Measurements from ENCODE around the gene ATOH8. TPM values are rescaled to one million over a fixed set of nuclear protein-coding genes. Genes with fewer than 3 reads are reported as not detected.
"Not testable (repeated sequence)": the region's sequence is repeated elsewhere in the genome, so short reads cannot be mapped to it uniquely, and the experiment has no call there.

Gene ATOH8
- not detected for total RNA-seq

GRCh38 chr2:85753525-85754312 lies at the start of gene ATOH8:
ATOH8 (plus strand) TSS chr2:85753991; CDS start chr2:85754190, 199 bp downstream.
- DNase-seq, result no peak

DNA sequence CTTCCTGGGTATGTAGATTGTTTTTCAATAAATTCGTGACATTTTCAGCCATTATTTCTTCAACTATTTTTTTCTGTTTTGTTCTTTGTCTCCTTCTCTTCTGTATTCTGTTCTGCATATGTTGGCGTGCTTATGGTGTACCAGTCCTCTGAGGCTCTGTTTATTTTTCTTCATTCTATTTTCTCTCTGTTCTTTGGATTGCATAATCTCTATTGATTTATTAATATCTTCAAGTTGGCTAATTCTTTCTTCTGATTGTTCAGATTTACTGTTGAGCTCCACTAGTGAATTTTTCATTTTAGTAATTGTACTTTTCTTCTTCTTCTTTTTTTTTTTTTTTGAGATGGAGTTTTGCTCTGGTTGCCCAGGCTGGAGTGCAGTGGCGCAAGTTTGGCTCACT lies 49.8 kb upstream of the ATOH8 start:
- no peak for DNase-seq

GRCh38 chr2:85704800-85705679 lies 48.8 kb upstream of the ATOH8 start:
- DNase-seq, result no peak

DNA sequence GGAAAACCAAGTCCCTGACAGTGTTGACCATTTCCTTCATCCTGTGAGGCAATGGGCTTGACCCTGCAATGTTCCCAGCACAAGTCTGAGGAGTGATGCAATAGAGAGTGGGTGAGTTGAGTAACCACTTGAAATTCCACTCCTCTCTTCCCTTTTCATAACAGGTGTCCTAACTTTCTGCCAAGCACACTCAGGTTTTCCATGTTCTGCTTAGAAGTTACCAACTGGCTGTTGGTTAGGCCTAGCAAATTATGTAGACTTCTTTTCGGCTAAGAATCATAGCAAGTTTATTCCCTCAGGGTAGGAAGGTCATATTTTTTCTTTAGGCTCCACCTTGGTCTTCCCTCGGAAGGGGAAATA lies 48.1 kb upstream of the ATOH8 start:
- DNase-seq, result no peak

DNA sequence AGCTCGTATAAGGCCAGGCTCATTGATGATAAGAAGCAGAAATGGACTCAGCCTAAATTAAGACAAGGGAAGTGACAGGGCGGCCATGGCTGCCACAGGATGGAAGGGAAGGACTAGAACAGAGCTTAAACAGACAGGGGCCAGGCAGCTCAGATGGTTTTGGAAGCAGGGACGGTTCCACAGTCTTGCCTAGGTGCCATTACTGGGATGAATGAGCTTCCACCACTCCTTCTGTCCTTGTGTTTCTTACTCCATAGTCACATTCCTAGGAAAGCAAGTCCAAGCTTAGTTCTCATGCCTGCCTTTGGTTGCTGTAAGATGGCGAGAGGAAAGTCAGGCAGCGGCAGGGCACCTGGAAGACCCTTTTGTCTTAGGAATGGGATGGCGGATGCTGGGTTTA lies 47.7 kb upstream of the ATOH8 start:
- DNase-seq, result no peak

- no peak for DNase-seq
Observed at GRCh38 chr2:85706599-85707296, 47.0 kb upstream of the ATOH8 start.

DNA sequence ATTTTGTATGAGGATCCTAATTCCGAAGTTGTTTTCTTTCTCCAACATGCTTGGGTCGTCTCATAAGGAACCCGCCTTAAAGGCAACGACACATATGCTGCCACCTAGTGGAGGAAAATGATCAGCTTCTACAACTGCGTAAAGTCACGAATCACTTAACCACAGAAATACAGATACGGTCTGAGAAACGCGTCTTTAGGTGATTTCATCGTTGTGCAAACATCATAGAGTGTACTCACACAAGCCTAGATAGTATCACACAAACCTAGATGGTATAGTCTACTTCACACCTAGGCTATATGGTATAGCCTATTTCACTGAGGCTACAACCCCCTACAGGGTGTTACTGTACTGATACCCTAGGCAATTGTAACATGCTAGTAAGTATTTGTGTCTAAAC lies 46.5 kb upstream of the ATOH8 start:
- peak; percentile 51 for DNase-seq

- no peak for DNase-seq
Observed at GRCh38 chr2:85708641-85709040, 45.1 kb upstream of the ATOH8 start.

DNA sequence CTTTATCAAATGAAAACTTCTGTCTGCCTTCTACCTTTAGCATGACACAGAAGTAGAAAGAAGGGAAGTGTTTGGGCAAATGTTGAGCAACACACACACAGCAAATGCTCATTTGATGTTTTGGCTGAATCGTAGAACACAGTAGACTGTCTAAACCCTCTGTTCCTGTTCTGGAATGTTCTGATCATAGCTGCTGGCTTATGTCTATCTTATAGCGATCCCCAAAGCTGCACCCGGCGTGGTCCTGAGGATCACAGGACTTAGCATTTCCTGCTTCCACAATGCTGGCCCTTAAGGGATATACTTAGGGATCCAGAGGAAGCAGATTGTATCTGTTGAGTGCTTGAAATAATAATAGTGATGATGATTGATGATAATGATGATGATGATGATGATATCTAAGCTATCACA lies 44.4 kb upstream of the ATOH8 start:
- DNase-seq, result no peak

DNA sequence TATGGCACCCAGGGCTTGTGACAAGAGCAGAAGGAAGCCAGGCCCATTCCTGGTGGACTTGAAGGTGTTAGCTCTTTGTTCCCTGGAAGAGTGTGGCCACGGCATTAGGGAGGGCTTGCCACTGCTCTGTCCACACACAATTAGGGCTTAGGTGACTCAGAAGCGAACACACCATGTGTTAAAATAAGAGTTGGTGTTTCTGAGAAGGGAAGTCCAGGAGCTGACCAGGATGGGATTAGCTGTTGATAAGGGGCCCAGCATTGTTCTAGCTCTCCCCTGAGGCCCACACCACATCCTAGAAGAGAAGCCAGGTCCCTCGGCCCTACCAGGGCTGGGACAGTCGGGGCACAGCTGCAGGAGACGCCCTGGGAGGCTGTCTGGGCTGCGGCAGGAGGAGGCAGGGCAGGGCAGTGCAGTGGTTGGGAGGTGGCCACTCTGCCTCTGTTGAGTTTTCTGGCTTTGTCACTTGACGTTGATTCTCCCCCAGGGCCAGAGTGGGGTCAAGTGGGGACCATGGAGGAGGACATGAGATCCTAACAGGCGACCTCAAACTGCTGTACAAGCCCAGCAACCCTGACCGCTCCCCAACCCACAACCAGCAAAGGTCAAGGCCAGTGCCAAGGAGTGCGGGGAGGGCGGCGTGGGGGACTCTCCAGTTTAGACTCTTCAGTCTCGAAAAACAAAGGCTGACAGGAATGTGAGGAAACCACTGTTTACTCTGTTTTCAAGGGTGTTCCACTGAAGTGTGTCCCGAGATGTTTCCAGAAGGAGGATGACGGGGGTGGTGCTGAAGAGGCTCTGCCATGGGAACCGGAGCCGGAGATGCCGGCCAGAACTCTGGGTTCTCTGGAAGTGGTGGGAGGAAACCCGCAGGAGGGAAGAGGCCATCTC lies 42.9 kb upstream of the ATOH8 start:
- DNase-seq, result no peak

DNA sequence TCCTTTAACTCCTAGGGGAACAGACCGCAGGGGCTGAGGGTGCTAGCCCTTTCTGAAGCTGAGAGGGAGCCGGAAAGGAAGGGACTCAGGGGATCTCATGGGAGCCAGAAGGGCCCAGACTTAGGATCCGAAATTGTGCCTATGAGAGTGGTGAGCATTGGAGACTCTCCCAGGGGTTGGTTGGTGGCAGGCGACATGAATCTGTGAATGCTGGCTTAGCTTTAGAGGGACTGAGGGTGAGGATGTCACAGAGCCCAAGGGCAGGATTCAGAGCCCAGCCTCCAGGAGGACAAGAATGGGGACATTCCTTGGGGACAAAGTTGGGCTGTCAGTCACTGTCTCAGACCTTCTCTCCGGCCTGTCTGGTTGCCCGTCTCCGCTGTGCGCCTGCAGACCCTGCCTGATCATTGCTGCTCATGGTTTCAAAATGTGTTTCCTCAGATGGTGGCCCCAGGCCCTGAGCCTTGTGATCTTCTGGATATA lies 42.2 kb upstream of the ATOH8 start:
- DNase-seq, result no peak

DNA sequence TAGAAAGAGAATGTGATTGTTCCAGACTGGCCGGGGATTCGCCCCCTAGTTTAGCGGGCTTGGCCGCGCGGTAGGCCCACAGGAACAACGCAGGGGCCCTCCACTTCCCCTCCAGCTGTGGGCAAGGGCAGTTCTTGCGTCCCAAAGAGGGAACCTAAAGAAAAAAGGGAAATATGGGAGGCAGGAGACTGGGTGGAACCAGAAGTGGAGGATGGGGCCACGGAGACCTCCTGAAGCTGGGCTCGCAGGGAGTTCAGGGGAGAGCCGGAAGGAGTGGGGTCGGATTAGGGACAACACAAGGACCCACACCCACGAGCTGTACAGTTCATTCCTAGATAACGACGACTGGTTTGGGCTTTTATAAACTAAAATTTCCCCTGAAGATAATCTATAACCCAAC lies 41.5 kb upstream of the ATOH8 start:
- DNase-seq, result no peak

GRCh38 chr2:85712849-85713612 lies 40.8 kb upstream of the ATOH8 start:
- DNase-seq, result no peak

- DNase-seq, result no peak
Observed at GRCh38 chr2:85713836-85714235, 40.0 kb upstream of the ATOH8 start.

GRCh38 chr2:85714421-85714820 lies 39.4 kb upstream of the ATOH8 start:
- DNase-seq, result not testable (repeated sequence)

GRCh38 chr2:85714841-85715240 lies 39.0 kb upstream of the ATOH8 start:
- DNase-seq, result no peak

DNA sequence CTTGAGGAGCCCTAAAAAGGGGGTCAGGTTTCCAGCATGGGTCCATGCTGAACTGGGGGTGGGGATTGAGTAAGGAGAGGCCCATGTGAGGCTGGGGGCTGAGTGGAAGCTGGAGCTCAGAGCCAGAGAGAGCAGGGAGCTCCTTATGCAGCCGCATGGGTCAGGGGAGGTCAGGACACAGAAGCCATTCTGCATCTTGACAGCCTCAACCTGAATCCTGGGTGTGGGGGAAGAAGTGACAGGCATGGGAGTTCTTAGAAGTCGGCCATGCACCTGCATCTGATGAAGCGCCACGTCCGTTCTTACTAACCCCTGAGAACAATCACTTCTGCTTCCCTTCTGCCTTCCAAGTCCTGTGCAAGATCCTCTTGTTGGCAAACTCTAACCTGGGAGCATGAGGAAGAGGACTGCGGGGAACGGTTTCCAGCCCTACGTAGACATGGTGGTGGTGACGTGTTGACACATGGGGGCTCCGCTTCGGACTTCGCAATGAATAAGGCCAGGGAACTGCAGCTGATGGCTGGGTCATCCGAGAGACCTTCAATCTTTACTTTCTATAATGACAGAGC lies 37.4 kb upstream of the ATOH8 start:
- no peak for DNase-seq

GRCh38 chr2:85717308-85718008 lies 36.3 kb upstream of the ATOH8 start:
- DNase-seq, result no peak

GRCh38 chr2:85718009-85718391 lies 35.8 kb upstream of the ATOH8 start:
- DNase-seq, result no peak

DNA sequence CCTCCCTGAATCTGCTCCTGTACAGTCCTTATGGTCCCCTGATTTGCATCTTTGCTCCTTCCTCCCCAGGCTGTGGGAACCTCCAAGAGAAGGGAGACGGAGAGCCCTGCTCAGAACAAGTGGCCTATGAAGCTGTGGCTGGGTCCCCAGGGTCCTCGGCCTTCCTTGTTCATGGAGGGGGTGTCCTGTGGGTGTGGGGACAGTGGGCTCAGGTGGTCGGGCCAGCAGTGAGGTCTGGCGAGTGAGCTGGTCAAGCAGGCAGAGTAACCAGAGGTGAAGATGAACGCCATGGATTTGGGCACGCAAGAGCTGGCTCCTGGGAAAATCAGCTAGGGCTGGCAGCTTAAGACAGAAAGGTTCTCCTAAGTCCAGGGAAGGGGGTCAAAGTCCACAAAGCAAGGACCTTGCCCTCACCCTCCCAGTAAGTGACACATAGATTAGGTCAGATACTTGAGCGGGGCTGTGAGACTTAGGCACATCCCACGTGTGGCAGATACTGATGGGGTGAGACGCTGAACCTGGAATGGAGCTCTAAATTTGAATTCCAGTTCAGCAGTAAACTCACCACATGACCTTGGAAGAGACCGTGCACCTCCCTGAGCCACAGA lies 34.8 kb upstream of the ATOH8 start:
- DNase-seq, result no peak
